Neural progenitor cell (in vitro differentiated cells): ENCODE data around the gene OR4C11. TPM values are rescaled to one million over a fixed set of nuclear protein-coding genes. Genes with fewer than 3 reads are reported as not detected.

Source experiments
- DNase-seq: peaks from one replicate; pipeline ENCODE4 v3.0.0-alpha.2; 2016; ENCODE audit warnings: low spot score
- H2AFZ ChIP-seq: fragments of 200-600 bp; sonication (generic); replicated peaks from 2 replicates; pipeline ENCODE4 v1.6.1; 2016; ENCODE audit warnings: antibody characterized with exemption
- H3F3A ChIP-seq: fragments of 200-600 bp; sonication (generic); 2 replicates; pipeline ENCODE4 v1.6.1; 2016; ENCODE audit warnings: antibody characterized with exemption, low read depth
- H3K27ac ChIP-seq: fragments of 200-600 bp; sonication (generic); 2 replicates; pipeline ENCODE4 v1.5.1; 2016; ENCODE audit warnings: mild to moderate bottlenecking
- H3K27me3 ChIP-seq: fragments of 200-600 bp; sonication (generic); 2 replicates; pipeline ENCODE4 v1.6.1; 2016; ENCODE audit warnings: mild to moderate bottlenecking, moderate library complexity
- H3K36me3 ChIP-seq: fragments of 200-600 bp; sonication (generic); 2 replicates; pipeline ENCODE4 v1.5.1; 2016
- H3K4me1 ChIP-seq: fragments of 200-600 bp; sonication (generic); 2 replicates; pipeline ENCODE4 v1.6.1; 2016; ENCODE audit warnings: mixed run types
- H3K4me2 ChIP-seq: fragments of 200-600 bp; sonication (generic); 2 replicates; pipeline ENCODE4 v1.6.1; 2016
- H3K4me3 ChIP-seq: fragments of 200-600 bp; sonication (generic); 2 replicates; pipeline ENCODE4 v1.5.1; 2016
- H3K79me2 ChIP-seq: fragments of 200-600 bp; sonication (generic); 2 replicates; pipeline ENCODE4 v1.6.1; 2016; ENCODE audit warnings: low read depth
- H3K9ac ChIP-seq: fragments of 200-600 bp; sonication (generic); 2 replicates; pipeline ENCODE4 v1.6.1; 2016
- H3K9me3 ChIP-seq: fragments of 200-600 bp; sonication (generic); 2 replicates; pipeline ENCODE4 v1.5.1; 2016; ENCODE audit warnings: low read depth
- H4K20me1 ChIP-seq: fragments of 200-600 bp; sonication (generic); 2 replicates; pipeline ENCODE4 v1.6.1; 2016; ENCODE audit warnings: low read depth
- H3K27ac Mint-ChIP-seq: 3 replicates; pipeline ENCODE4 v1.8.0; 2021; ENCODE audit warnings: mixed read lengths
- H3K27me3 Mint-ChIP-seq: 2 replicates; pipeline ENCODE4 v1.8.0; 2022; ENCODE audit warnings: low read depth, mild to moderate bottlenecking, inconsistent platforms, moderate library complexity, mixed read lengths; ENCODE audit not compliant: insufficient read depth
- H3K36me3 Mint-ChIP-seq: 3 replicates; pipeline ENCODE4 v1.8.0; 2021; ENCODE audit warnings: mixed read lengths
- H3K4me1 Mint-ChIP-seq: 3 replicates; pipeline ENCODE4 v1.8.0; 2021; ENCODE audit warnings: mixed read lengths
- H3K4me3 Mint-ChIP-seq: 3 replicates; pipeline ENCODE4 v1.8.0; 2021; ENCODE audit warnings: mild to moderate bottlenecking, moderate library complexity, mixed read lengths
- H3K9me3 Mint-ChIP-seq: 3 replicates; pipeline ENCODE4 v1.8.0; 2020; ENCODE audit warnings: mixed read lengths
- CTCF ChIP-seq: fragments of 200-600 bp; sonication (generic); IDR thresholded peaks from 2 replicates; pipeline ENCODE4 v1.5.1; 2017; ENCODE audit warnings: antibody characterized with exemption, mild to moderate bottlenecking
- EZH2 ChIP-seq: fragments of 200-600 bp; sonication (generic); IDR thresholded peaks from 2 replicates; pipeline ENCODE4 v1.6.1; 2017; ENCODE audit warnings: antibody characterized with exemption, mild to moderate bottlenecking, moderate library complexity
- EZH2phosphoT487 ChIP-seq: fragments of 200-600 bp; sonication (generic); IDR thresholded peaks from 2 replicates; pipeline ENCODE4 v1.6.1; 2017; ENCODE audit warnings: antibody characterized with exemption
- total RNA-seq: library from RNA; depleted of rRNA; stranded (reverse); fragments of >200 nt; gene quantifications from 2 replicates; pipeline ENCODE4 v1.2.3, GENCODE V29; 2015; ENCODE audit warnings: low replicate concordance

Gene OR4C11
- total RNA-seq, 1 donor from 2014 or later = not detected

- H3K27me3 Mint-ChIP-seq = no peaks in the 10 kb centered on the region
- no peak for DNase-seq
- Histone ChIP-seq H3K79me2 (no peaks in the 10 kb centered on the region), H3K27me3 (no peaks in the 10 kb centered on the region), H3K4me2 (no peak within 1 kb of the TSS), H3K9me3 (no peaks in the 10 kb centered on the region), H3F3A (no peaks in the 10 kb centered on the region), H4K20me1 (no peaks in the 10 kb centered on the region), H3K27ac (no peak within 1 kb of the TSS), H3K9ac (no peak within 1 kb of the TSS), H2AFZ (no peak within 1 kb of the TSS), H3K36me3 (no peaks in the 10 kb centered on the region), H3K4me1 (no peaks in the 10 kb centered on the region), H3K4me3 (no peak within 1 kb of the TSS)
- H3K4me3 Mint-ChIP-seq = no peak within 1 kb of the TSS
- H3K36me3 Mint-ChIP-seq = no peaks in the 10 kb centered on the region
- no peaks in the 10 kb centered on the region for H3K4me1 Mint-ChIP-seq
- H3K27ac Mint-ChIP-seq = no peak within 1 kb of the TSS
- no peak for TF ChIP-seq EZH2phosphoT487
- TF ChIP-seq CTCF = no peak
- no peak for TF ChIP-seq EZH2
- no peaks in the 10 kb centered on the region for H3K9me3 Mint-ChIP-seq
Observed at GRCh38 chr11:55648027-55648426, 40.6 kb upstream of the OR4C11 start, which contains the start of gene OR4S2. Gene OR4S2 (plus strand): TSS chr11:55648327. CDS start chr11:55650904, 2,577 bp downstream.

GRCh38 chr11:55634813-55635212, 27.4 kb upstream of the OR4C11 start, which contains the start of gene OR4P4:
Gene OR4P4 (plus strand): TSS chr11:55635113.
- H3K27me3 ChIP-seq = no peaks in the 10 kb centered on the region
- no peaks in the 10 kb centered on the region for H3K9me3 ChIP-seq
- no peaks in the 10 kb centered on the region for H3F3A ChIP-seq
- H3K9ac ChIP-seq = no peak within 1 kb of the TSS
- no peaks in the 10 kb centered on the region for H4K20me1 ChIP-seq
- H3K36me3 ChIP-seq = no peaks in the 10 kb centered on the region
- Mint-ChIP-seq H3K4me1 (no peaks in the 10 kb centered on the region), H3K4me3 (no peak within 1 kb of the TSS), H3K36me3 (no peaks in the 10 kb centered on the region), H3K27me3 (no peaks in the 10 kb centered on the region), H3K9me3 (peaks cover 4% of the 10 kb centered on the region), H3K27ac (no peak within 1 kb of the TSS)
- no peak for DNase-seq
- no peak within 1 kb of the TSS for H2AFZ ChIP-seq
- H3K4me2 ChIP-seq = no peak within 1 kb of the TSS
- H3K79me2 ChIP-seq = no peaks in the 10 kb centered on the region
- no peaks in the 10 kb centered on the region for H3K4me1 ChIP-seq
- no peak within 1 kb of the TSS for H3K4me3 ChIP-seq
- TF ChIP-seq CTCF = no peak
- TF ChIP-seq EZH2phosphoT487 = no peak
- TF ChIP-seq EZH2 = no peak
- H3K27ac ChIP-seq = no peak within 1 kb of the TSS

GRCh38 chr11:55624531-55624930, 17.1 kb upstream of the OR4C11 start:
- Histone ChIP-seq H3K9me3 (no peaks in the 10 kb centered on the region), H3K4me1 (no peaks in the 10 kb centered on the region), H2AFZ (no peak overlapping the region), H3K27ac (no peak overlapping the region), H3K4me3 (no peak overlapping the region), H3K9ac (no peak overlapping the region), H3K4me2 (no peak overlapping the region), H4K20me1 (no peaks in the 10 kb centered on the region), H3K79me2 (no peaks in the 10 kb centered on the region), H3K36me3 (no peaks in the 10 kb centered on the region), H3F3A (no peaks in the 10 kb centered on the region), H3K27me3 (no peaks in the 10 kb centered on the region)
- Mint-ChIP-seq H3K4me1 (no peaks in the 10 kb centered on the region), H3K36me3 (no peaks in the 10 kb centered on the region), H3K27ac (no peak overlapping the region), H3K9me3 (peaks cover 11% of the 10 kb centered on the region), H3K4me3 (no peak overlapping the region), H3K27me3 (no peaks in the 10 kb centered on the region)
- DNase-seq = no peak
- TF ChIP-seq EZH2 = no peak
- TF ChIP-seq CTCF = no peak
- TF ChIP-seq EZH2phosphoT487 = no peak
